ENCODE measurements around the gene GPR142. TPM values are rescaled to one million over a fixed set of nuclear protein-coding genes. Genes with fewer than 3 reads are reported as not detected.

Gene GPR142
- total and polyA plus RNA-seq, 2 of the 8 experiments (the other 6 are each of a cell fraction or from before 2014, with no cell fraction given), result 0.05 TPM; not detected in 1

DNA sequence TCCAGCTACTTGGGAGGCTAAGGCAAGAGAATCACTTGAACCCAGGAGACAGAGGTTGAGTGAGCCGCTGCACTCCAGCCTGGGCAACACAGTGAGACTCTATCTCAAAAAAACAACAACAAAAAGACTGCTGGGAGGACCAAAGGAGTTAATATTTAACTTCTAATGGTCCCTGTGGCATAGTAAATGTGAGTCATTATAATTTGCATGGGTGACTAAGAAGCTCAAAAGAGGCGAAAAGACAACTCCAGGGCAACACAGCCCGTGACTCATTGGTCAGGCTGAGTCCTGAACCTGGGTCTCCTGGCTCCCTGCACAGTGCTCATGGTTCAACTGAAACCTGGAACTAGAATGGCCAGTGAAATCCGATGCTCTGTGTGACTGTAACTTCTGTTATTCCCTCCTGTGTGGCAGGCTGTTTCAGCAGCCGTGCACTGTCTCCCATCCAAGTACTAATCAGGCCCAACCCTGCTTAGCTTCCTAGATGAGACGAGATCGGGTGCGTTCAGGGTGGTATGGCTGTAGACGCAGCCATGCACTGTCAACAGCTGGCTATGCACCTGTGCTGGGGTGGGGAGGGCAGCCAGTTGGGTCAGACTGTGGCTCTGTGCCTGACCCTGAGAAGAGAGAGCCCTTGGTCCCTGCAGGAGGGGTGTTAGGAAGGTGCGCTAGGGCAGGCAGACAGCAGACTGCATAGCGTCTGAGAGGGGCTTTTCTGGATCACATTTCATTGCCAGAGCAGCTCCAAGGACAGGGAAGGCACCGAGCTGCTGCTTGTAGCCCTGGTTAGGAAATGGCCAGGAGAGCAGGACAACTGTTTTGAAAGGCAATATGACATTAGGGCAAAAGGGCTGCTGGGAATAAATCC lies 50.1 kb downstream of the GPR142 start:
- no peak overlapping the region for H3K56ac ChIP-seq (replicated peaks; ENCODE audit: insufficient read length, low read depth, low read length)
- H3K4me2 ChIP-seq (ENCODE audit: insufficient read depth in 1 of 2, low read depth in 2 of 2, low read length in 2 of 2), result no peak overlapping the region
- H4K20me1 ChIP-seq (replicated peaks in 1 of 2; ENCODE audit: control insufficient read depth in 1 of 2, insufficient read depth in 2 of 2, low read length in 2 of 2), result no peaks in the 10 kb centered on the region
- H2BK12ac ChIP-seq (ENCODE audit: low read depth, low read length), result 0 out of 2 replicates have a peak overlapping the region, but pooled peaks have one; percentile 33
- ChIA-PET POLR2A (ENCODE audit: partially characterized antibody) (interaction anchor here (0.8 to 1.6 kb wide), 2 partner anchors 13 to 19 kb away, joined by 3 read pairs; no protein-coding TSS in a partner anchor), CTCF (ENCODE audit: partially characterized antibody) (interaction anchor here (0.9 to 3.1 kb wide), 10 partner anchors 8 to 56 kb away, joined by 4 to 22 read pairs (median 7); partner anchors contain the start of genes BTBD17 and GPR142)
- H2BK5ac ChIP-seq (ENCODE audit: low read depth, low read length), result no peak overlapping the region
- no peak overlapping the region for H4K91ac ChIP-seq (replicated peaks; ENCODE audit: insufficient read length, low read length)
- H3K18ac ChIP-seq (ENCODE audit: extremely low read depth, low read length), result peak overlapping the region; percentile 13; the same call in 1 of the 2 replicates
- no peak overlapping the region for H2AFZ ChIP-seq (ENCODE audit: low read length)
- no peak overlapping the region for H3K9ac ChIP-seq (replicated peaks in 1 of 4; ENCODE audit: extremely low read depth in 1 of 4, low read depth in 3 of 4, low read length in 3 of 4)
- H2BK15ac ChIP-seq (ENCODE audit: low read length), result 0 out of 2 replicates have a peak overlapping the region, but pooled peaks have one; percentile 1
- no peak overlapping the region for H4K8ac ChIP-seq (ENCODE audit: extremely low read depth, insufficient read depth, low read length)
- H3K79me1 ChIP-seq (ENCODE audit: low read depth, low read length), result no peaks in the 10 kb centered on the region
- WGBS, 2 experiments (ENCODE audit: extremely low coverage in 1 of 2, insufficient coverage in 1 of 2, insufficient read length in 1 of 2, insufficient replicate concordance in 2 of 2, low coverage in 1 of 2, low lambda C conversion rate in 2 of 2, missing lambda C conversion rate in 1 of 2), result 77% methylated on average over 11 of the region's 12 CpGs; no CpG with 5 or more reads in 1 of the 2 experiments
- H3K4ac ChIP-seq (replicated peaks; ENCODE audit: insufficient read length, low read depth, low read length), result no peak overlapping the region
- FAIRE-seq (no peak), DNase-seq (ENCODE audit: low read depth in 1 of 2, low spot score in 2 of 2) (no peak)
- H2AK5ac ChIP-seq (ENCODE audit: low read depth, low read length), result no peak overlapping the region
- 0 out of 8 replicates have a peak, but pooled peaks cover 0 to 2% (median 0%) of the 10 kb centered on the region in 4 experiments for H3K36me3 ChIP-seq (ENCODE audit: control insufficient read depth in 2 of 4, insufficient read depth in 4 of 4, low read length in 3 of 4)
- H2BK20ac ChIP-seq (ENCODE audit: low read length), result no peak overlapping the region
- H2BK120ac ChIP-seq (replicated peaks; ENCODE audit: low read depth, low read length), result no peak overlapping the region
- no peaks in the 10 kb centered on the region for H3K27me3 ChIP-seq (replicated peaks in 1 of 4; ENCODE audit: control insufficient read depth in 3 of 4, extremely low read depth in 1 of 4, insufficient read depth in 3 of 4, low read length in 3 of 4)
- no peak overlapping the region for H3K4me3 ChIP-seq (ENCODE audit: extremely low read depth in 1 of 4, insufficient read depth in 2 of 4, low read depth in 3 of 4, low read length in 4 of 4)
- no peak overlapping the region for H3K23ac ChIP-seq (ENCODE audit: insufficient read length)
- H3K9me3 ChIP-seq (ENCODE audit: insufficient read depth in 2 of 2, low read depth in 1 of 2, low read length in 1 of 2), result no peaks in the 10 kb centered on the region
- no peaks in the 10 kb centered on the region; the same call in 1 of the 2 replicates for H3K23me2 ChIP-seq (ENCODE audit: low read depth, low read length)
- no peak overlapping the region for H3K14ac ChIP-seq (ENCODE audit: insufficient read length)
- H3K4me1 ChIP-seq (replicated peaks in 1 of 4; ENCODE audit: control insufficient read depth in 3 of 4, insufficient read depth in 4 of 4, low read length in 3 of 4), result peaks cover 0 to 4% (median 0%) of the 10 kb centered on the region in 4 experiments; a peak in 2 of 7 replicates
- no peak overlapping the region for H4K5ac ChIP-seq (ENCODE audit: insufficient read length, low read depth, low read length)
- no peaks in the 10 kb centered on the region for H3K79me2 ChIP-seq (ENCODE audit: control insufficient read depth in 1 of 2, insufficient read depth in 2 of 2, low read length in 2 of 2)
- no peak overlapping the region for H3K27ac ChIP-seq (ENCODE audit: low read depth, low read length)
- TF ChIP-seq TBP (IDR thresholded peaks at IDR 0.05; ENCODE audit: low read depth, low read length), result peak; percentile 89
- TF ChIP-seq NRF1 (IDR thresholded peaks at IDR 0.05; ENCODE audit: low read depth, low read length), result no peak
- no peak for TF ChIP-seq POLR2A (IDR thresholded peaks at IDR 0.05; ENCODE audit: control extremely low read depth in 1 of 2, low read depth in 2 of 2, low read length in 2 of 2)
- no peak for TF ChIP-seq ATF2 (IDR thresholded peaks at IDR 0.05; ENCODE audit: low read length)

Data from H1 (cell line).